ENCODE data around the gene TNFAIP2.

GRCh38 chr14:103090481-103091020 lies 32.7 kb upstream of the TNFAIP2 start:
- no peak for TF ChIP-seq NR2C2 (CRISPR knock-in tag; IDR thresholded peaks at IDR 0.05)
- no peak for TF ChIP-seq NR2C2 (tag; IDR thresholded peaks at IDR 0.05)
- TF ChIP-seq CBFB (CRISPR knock-in tag; IDR thresholded peaks at IDR 0.05): no peak
- TF ChIP-seq MTA2 (IDR thresholded peaks at IDR 0.05; ENCODE audit: low read depth): no peak
- no peak for TF ChIP-seq ZBTB8A (IDR thresholded peaks at IDR 0.05; ENCODE audit: partially characterized antibody)
- TF ChIP-seq MCM2 (IDR thresholded peaks at IDR 0.05; ENCODE audit: low read depth): no peak
- no peak for TF ChIP-seq TBP (optimal IDR thresholded peaks at IDR 0.05; ENCODE audit: low read depth, low read length)
- TF ChIP-seq EZH2 (IDR thresholded peaks at IDR 0.05; ENCODE audit: borderline replicate concordance, low read depth, low read length): no peak
- TF ChIP-seq, protein P1, sequence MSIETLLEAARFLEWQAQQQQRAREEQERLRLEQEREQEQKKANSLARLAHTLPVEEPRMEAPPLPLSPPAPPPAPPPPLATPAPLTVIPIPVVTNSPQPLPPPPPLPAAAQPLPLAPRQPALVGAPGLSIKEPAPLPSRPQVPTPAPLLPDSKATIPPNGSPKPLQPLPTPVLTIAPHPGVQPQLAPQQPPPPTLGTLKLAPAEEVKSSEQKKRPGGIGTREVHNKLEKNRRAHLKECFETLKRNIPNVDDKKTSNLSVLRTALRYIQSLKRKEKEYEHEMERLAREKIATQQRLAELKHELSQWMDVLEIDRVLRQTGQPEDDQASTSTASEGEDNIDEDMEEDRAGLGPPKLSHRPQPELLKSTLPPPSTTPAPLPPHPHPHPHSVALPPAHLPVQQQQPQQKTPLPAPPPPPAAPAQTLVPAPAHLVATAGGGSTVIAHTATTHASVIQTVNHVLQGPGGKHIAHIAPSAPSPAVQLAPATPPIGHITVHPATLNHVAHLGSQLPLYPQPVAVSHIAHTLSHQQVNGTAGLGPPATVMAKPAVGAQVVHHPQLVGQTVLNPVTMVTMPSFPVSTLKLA (conservative IDR thresholded peaks at IDR 0.05): no peak
- no peak for TF ChIP-seq SMARCB1 (IDR thresholded peaks at IDR 0.05; ENCODE audit: insufficient read length, low read depth)
- no peak for TF ChIP-seq SP2 (IDR thresholded peaks at IDR 0.05; ENCODE audit: extremely low read depth, low read depth, low read length, poor library complexity, severe bottlenecking)
- no peak for TF ChIP-seq TAL1 (IDR thresholded peaks at IDR 0.05)
- TF ChIP-seq CHD2 (IDR thresholded peaks at IDR 0.05; ENCODE audit: low read depth, low read length): no peak
- no peak for TF ChIP-seq POLR3A (IDR thresholded peaks at IDR 0.05; ENCODE audit: borderline replicate concordance, extremely low read depth, insufficient read depth, insufficient read length)

Data from K562 (cell line).